Measurements from ENCODE around the gene OSGIN1. TPM values are rescaled to one million over a fixed set of nuclear protein-coding genes. Genes with fewer than 3 reads are reported as not detected.

OSGIN1 gene
- total RNA-seq, 1 experiment from 2014 or later, result 6.4 TPM

DNA sequence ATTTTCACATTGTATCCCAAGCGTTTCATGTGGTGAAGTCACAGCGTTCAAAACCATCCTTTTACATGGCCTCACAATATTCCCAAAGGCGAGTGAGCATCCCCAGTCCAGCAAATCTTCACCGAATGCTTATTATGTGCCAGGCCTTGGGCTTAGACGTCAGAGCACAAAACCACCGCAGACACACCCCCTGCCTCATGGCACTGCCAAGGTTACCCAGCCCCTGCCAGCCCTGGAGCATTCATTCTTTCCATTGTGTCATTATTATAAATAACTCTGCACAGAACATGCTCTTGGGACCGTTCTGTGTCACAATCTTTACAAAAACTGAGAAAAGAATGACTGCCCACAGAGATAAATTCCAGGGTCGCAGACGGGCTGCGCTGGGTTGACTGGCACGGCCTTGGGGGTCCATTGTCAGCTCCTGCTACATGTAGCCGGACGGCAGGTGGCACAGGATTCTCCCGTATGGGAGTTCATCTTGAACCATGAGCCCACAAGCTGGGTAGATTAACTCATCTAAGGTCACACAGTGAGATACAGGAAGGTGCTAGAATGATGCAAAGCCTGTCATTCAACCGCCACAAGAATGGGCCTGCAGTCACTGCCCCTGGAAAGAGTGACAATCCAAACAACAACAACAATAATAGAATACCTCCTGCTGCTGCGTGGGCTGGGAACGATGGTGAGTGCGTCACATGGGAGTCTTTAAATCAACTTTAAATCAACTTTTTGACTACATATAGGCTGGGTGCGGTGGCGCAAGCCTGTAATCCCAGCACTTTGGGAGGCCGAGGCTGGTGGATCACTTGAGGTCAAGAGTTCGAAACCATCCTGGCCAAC is 10.5 kb downstream of the OSGIN1 start:
- no peak overlapping the region for H3K4me3 ChIP-seq
- no peak for DNase-seq (ENCODE audit: low read depth in 1 of 2, low spot score in 2 of 2)
- no peaks in the 10 kb centered on the region for H3K4me1 ChIP-seq (replicated peaks)
- H3K36me3 ChIP-seq, result peaks cover 53% of the 10 kb centered on the region
- H3K27ac ChIP-seq, result no peak overlapping the region
- no peaks in the 10 kb centered on the region for H3K27me3 ChIP-seq (replicated peaks)
- H3K9me3 ChIP-seq (replicated peaks), result no peaks in the 10 kb centered on the region

DNA sequence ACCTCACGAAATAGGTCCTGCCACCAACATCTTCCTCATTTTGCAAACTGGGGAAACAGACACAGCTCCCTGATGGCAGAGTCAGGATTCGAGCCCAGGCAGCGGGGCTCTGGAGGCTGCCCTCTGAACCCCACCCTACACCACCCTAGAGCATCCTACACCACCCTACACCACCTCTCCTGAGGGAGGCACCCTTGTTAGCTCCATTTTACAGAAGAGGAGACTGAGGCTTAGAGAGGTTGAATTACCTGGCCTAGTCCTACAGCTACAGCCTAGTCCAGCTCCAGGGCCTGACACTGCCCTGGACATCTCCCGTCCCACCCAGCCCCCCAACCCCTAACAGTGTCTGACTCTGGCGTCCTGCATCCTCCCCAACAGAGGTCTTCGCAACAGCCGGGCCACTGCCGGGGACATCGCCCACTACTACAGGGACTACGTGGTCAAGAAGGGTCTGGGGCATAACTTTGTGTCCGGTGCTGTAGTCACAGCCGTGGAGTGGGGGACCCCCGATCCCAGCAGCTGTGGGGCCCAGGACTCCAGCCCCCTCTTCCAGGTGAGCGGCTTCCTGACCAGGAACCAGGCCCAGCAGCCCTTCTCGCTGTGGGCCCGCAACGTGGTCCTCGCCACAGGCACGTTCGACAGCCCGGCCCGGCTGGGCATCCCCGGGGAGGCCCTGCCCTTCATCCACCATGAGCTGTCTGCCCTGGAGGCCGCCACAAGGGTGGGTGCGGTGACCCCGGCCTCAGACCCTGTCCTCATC is 11.8 kb downstream of the OSGIN1 start:
- Histone ChIP-seq H3K4me1 (replicated peaks) (peaks cover 2% of the 10 kb centered on the region; the same call in 1 of the 2 replicates), H3K4me3 (no peak overlapping the region), H3K27me3 (replicated peaks) (peaks cover 9% of the 10 kb centered on the region), H3K9me3 (replicated peaks) (no peaks in the 10 kb centered on the region), H3K27ac (no peak overlapping the region), H3K36me3 (peaks cover 40% of the 10 kb centered on the region)
- no peak for DNase-seq (ENCODE audit: low read depth in 1 of 2, low spot score in 2 of 2)

DNA sequence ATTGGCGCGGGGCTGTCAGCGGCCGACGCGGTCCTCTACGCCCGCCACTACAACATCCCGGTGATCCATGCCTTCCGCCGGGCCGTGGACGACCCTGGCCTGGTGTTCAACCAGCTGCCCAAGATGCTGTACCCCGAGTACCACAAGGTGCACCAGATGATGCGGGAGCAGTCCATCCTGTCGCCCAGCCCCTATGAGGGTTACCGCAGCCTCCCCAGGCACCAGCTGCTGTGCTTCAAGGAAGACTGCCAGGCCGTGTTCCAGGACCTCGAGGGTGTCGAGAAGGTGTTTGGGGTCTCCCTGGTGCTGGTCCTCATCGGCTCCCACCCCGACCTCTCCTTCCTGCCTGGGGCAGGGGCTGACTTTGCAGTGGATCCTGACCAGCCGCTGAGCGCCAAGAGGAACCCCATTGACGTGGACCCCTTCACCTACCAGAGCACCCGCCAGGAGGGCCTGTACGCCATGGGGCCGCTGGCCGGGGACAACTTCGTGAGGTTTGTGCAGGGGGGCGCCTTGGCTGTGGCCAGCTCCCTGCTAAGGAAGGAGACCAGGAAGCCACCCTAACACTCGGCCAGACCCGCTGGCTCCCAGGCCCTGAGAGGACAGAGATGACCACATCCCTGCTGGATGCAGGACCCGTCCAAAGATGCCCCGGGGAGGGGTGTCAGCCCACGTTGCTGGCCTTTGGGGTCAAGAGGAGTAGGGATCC is 12.6 kb downstream of the OSGIN1 start:
- Histone ChIP-seq H3K9me3 (replicated peaks) (no peaks in the 10 kb centered on the region), H3K4me1 (replicated peaks) (peaks cover 2% of the 10 kb centered on the region; the same call in 1 of the 2 replicates), H3K27me3 (replicated peaks) (peaks cover 13% of the 10 kb centered on the region), H3K27ac (no peak overlapping the region), H3K36me3 (peaks cover 32% of the 10 kb centered on the region), H3K4me3 (no peak overlapping the region)
- DNase-seq (ENCODE audit: low read depth in 1 of 2, low spot score in 2 of 2), result no peak

DNA sequence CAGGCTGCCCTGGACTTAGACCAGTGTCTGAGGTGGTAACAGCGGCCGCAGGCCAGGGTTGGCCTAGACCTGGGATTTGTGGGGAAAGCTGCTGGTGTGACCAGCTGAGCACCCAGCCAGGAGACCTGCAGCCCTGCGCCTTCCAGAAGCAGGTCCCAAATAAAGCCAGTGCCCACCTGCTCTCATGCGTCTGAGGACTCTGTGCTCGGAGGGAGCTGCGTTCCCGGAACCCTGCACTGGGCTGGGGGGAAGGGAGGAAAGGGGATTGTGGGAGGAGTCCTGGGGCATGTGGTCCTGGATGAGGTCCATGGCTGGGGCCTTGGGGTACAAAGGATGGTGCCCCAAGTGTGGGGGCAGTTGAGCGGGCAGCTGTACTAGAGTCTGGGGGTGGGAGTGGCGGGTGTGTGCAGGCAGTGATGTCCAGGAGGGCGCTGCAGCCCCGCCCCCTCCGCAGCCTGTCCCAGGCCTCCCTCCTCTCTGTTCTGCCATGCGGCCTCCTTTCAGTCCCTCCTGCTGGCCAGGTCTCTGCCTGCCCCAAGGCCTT is 13.2 kb downstream of the OSGIN1 start:
- Histone ChIP-seq H3K27me3 (replicated peaks) (peaks cover 13% of the 10 kb centered on the region), H3K27ac (no peak overlapping the region), H3K36me3 (peaks cover 26% of the 10 kb centered on the region), H3K4me1 (replicated peaks) (peaks cover 2% of the 10 kb centered on the region; the same call in 1 of the 2 replicates), H3K9me3 (replicated peaks) (no peaks in the 10 kb centered on the region), H3K4me3 (no peak overlapping the region)
- no peak for DNase-seq (ENCODE audit: low read depth in 1 of 2, low spot score in 2 of 2)

DNA sequence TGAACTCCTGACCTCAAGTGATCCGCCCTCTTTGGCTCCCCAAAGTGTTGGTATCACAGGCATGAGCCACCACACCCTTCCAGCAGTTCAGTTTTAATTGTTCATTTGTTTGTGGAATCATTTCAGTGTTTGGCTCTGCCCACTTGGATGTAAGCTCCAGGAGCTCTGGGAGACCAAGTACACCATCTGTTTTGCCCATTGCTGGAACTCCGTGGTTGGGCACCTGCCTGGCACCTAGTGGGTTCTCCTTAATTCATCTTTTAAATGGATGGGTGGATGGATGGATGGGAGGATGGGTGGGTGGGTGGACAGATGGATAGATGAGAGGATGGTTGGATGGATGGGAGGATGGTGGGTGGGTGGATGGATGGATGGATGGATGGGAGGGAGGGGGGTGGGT is 14.1 kb downstream of the OSGIN1 start:
- Histone ChIP-seq H3K36me3 (peaks cover 21% of the 10 kb centered on the region), H3K9me3 (replicated peaks) (no peaks in the 10 kb centered on the region), H3K27me3 (replicated peaks) (peaks cover 13% of the 10 kb centered on the region), H3K4me3 (no peak overlapping the region), H3K4me1 (replicated peaks) (peaks cover 2% of the 10 kb centered on the region; the same call in 1 of the 2 replicates), H3K27ac (no peak overlapping the region)
- DNase-seq (ENCODE audit: low read depth in 1 of 2, low spot score in 2 of 2), result no peak

DNA sequence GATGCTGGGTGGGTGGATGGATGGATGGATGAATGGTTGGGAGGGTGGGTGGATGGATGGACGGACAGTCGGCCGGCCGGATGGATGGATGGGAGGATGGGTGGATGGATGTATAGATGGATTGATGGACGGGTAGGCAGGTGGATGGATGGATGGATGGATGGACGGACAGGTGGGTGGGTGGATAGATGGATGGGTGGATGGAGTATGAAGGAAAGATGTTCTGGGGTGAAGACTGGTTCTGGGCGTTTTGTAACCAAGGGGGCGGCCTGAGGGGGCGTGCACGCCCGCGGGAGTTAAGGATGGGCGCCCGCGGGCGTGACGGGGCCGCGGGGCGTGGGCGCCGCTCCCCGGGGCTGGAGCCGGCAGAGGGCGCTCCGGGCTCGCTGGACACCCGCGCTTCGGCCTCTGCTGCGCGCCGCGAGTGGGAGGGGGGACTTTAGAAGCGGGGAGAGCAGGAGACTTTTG is 14.8 kb downstream of the OSGIN1 start, which contains the start of gene NECAB2:
Gene NECAB2 (plus strand): TSS at position 407 of the 468 bp plus-strand sequence. CDS start 405 bp downstream, outside the sequence.
- Histone ChIP-seq H3K36me3 (peaks cover 15% of the 10 kb centered on the region), H3K27me3 (replicated peaks) (peaks cover 13% of the 10 kb centered on the region), H3K27ac (no peak within 1 kb of the TSS), H3K4me3 (no peak within 1 kb of the TSS), H3K9me3 (replicated peaks) (no peaks in the 10 kb centered on the region), H3K4me1 (replicated peaks) (peaks cover 2% of the 10 kb centered on the region; the same call in 1 of the 2 replicates)
- no peak for DNase-seq (ENCODE audit: low read depth in 1 of 2, low spot score in 2 of 2)

DNA sequence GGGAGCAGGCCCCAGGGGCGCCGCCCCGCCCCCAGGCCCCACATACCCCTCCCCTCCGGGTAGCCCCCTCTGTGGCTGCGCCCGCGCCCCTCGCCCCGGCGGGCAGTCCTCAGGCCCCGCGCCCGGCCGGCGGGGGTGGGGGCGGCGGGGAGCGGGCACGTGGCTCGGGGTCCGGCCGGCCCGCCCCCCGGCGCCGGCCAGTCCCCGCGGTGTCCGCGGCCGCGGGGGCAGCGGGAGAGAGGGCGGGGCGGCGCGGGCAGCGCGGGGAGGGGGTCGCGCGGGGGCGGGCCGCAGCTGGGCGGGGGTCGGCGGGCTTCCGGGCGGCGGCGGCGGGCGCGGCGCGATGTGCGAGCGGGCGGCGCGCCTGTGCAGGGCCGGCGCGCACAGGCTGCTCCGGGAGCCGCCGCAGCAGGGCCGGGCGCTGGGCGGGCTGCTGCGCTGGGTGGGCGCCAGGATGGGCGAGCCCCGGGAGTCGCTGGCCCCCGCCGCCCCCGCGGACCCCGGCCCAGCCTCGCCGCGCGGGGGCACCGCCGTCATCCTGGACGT is 15.3 kb downstream of the OSGIN1 start:
- peaks cover 12% of the 10 kb centered on the region for H3K36me3 ChIP-seq
- no peaks in the 10 kb centered on the region for H3K9me3 ChIP-seq (replicated peaks)
- H3K4me3 ChIP-seq, result no peak overlapping the region
- H3K27ac ChIP-seq, result no peak overlapping the region
- peaks cover 13% of the 10 kb centered on the region for H3K27me3 ChIP-seq (replicated peaks)
- H3K4me1 ChIP-seq (replicated peaks), result peaks cover 2% of the 10 kb centered on the region; the same call in 1 of the 2 replicates
- no peak for DNase-seq (ENCODE audit: low read depth in 1 of 2, low spot score in 2 of 2)

DNA sequence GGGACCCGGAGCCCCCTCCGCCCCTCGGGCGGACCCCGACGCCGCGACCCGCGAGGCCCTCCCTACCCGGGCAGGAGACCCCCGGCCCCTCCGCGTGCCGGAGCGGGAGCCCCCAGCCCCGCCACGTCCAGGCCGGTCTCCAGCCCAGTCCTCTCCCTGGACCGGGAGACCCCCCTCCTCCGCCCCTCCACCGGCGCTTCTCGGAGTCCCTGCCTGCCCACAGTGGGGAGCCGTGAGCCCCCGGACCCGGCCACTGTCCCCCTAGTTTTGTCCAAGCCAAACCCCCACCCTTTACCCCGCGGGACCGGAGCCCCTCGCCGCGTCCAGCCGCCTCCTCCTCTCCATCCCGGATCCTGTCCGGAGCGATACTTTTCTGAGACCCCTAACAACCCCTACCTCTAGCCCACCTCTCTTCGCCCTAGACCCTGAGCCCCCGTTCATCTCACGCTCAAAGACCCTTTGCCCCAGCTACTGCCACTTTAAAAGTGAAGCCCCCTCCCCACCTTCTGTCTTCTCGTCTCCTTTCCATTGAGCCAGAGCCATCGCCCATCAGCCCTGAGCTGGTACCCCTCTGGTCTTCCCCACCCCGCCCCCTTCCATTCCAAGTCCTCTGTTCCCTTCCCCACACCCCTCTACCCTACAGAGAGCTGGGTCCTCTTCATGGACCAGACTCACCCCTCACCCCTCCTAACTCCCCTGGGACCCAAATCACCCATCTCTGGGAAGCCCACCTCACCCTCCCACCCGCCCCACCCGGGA is 16.0 kb downstream of the OSGIN1 start:
- H3K36me3 ChIP-seq, result peaks cover 7% of the 10 kb centered on the region; the same call in 1 of the 2 replicates
- H3K27me3 ChIP-seq (replicated peaks), result peaks cover 15% of the 10 kb centered on the region
- DNase-seq (ENCODE audit: low read depth in 1 of 2, low spot score in 2 of 2), result no peak
- no peaks in the 10 kb centered on the region for H3K9me3 ChIP-seq (replicated peaks)
- no peak overlapping the region for H3K27ac ChIP-seq
- peaks cover 2% of the 10 kb centered on the region; the same call in 1 of the 2 replicates for H3K4me1 ChIP-seq (replicated peaks)
- no peak overlapping the region for H3K4me3 ChIP-seq

DNA sequence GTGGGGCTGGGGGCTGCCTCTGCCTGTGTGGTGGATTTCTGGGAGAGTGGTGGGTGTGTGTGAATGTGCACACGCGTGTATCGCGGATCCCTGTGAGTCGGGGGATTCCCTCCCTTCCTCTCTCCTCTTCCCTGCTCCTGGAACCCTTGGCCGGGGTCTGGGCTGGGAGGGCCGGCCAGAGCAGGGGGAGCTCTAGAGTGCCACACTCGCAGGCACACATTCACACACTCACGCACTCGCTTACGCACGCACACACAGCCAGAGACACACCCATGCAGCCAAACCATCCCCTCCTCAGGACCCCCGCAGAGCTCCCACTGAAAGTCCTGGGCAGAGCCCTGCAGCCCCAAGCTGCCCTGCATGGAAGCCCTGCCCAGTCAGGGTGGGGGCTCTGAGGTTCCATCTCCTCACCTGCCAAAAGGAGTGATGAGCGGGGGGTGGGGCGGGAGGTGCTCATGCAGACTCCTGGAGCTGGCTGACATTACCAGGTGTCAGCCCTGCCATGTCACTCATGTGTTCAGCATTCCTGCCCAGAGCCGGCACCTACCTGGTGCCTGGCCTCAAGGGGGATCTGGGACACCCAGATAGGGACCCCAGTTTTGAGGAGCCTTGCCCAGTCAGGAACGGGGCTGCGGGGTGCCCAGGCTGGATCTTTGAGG is 16.9 kb downstream of the OSGIN1 start:
- Histone ChIP-seq H3K9me3 (replicated peaks) (no peaks in the 10 kb centered on the region), H3K4me1 (replicated peaks) (peaks cover 2% of the 10 kb centered on the region; the same call in 1 of the 2 replicates)
- DNase-seq (ENCODE audit: low read depth in 1 of 2, low spot score in 2 of 2), result no peak

DNA sequence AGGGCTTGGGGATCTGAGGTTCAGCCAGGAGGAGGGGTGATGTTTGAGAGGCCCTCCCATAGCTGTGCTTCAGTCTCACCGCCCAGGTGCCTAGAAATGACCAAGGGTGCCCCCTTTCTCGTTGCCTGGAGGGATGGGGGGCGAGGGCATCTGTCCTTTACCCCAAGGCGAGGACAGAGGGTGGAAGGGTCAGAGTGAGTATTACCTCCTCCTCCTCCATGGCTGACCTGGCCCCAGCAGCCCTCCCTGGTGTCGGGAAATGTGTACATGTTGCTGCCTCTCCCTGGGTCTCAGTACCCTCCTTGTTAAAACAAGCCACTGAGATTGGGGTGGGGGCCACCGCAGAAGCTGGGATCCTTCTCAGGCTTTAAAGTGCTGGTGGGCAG is 17.4 kb downstream of the OSGIN1 start:
- Histone ChIP-seq H3K4me1 (replicated peaks) (peaks cover 2% of the 10 kb centered on the region; the same call in 1 of the 2 replicates), H3K27me3 (replicated peaks) (peaks cover 15% of the 10 kb centered on the region), H3K9me3 (replicated peaks) (no peaks in the 10 kb centered on the region), H3K36me3 (peaks cover 3% of the 10 kb centered on the region; the same call in 1 of the 2 replicates), H3K27ac (no peak overlapping the region), H3K4me3 (no peak overlapping the region)
- no peak for DNase-seq (ENCODE audit: low read depth in 1 of 2, low spot score in 2 of 2)

More for the DNA sequence above, 16.9 kb downstream of the OSGIN1 start:
- no peak overlapping the region for H3K4me3 ChIP-seq
- H3K27me3 ChIP-seq (replicated peaks), result peaks cover 15% of the 10 kb centered on the region
- no peak overlapping the region for H3K27ac ChIP-seq
- H3K36me3 ChIP-seq, result peaks cover 4% of the 10 kb centered on the region; the same call in 1 of the 2 replicates

DNA sequence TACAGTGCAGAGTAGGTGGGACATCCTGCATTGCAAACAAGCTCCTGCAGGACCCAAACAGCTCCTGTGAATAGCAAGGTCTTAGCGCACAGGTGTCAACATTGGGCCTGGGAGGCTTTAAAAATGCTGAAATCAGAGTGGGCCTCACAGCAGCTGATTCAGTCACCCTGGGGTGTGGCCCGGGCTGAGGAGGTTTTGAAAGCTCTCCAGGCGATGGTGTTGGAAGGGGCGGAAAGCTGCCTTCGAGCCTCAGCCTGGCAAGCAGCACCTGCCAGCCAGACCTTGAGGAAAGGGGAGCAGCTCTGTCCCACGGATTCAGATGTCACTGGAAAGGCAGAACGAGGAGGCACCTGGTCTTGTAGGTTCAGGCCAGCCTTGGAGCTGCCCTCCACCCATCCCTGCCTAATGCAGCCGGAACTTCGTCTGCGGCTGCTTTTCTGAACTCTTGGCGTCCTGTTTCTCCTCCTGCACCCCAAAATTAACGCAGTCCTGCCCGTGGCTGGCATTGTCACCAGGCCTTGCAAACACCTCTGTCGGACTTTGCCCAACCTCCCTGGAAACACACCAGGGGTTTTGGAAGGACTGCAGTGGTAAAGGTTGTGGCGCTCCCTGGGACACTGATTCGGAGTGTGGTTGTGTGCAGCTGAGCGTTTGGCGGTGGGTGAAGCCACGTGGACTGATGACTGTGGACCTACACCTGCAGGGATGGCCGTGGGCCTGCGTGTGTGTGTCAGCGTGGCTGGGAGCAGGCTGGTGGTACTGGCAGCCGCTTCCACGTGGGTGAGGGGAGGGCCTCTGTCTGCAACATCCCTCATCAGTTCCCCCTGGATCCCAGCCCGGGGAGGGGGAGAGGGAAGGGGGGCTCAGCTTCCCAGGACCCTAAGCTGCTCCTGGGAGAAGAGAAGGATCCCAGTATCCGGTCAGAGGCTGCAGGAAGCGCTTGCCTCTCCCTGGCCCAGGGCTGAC is 18.4 kb downstream of the OSGIN1 start:
- no peaks in the 10 kb centered on the region for H3K36me3 ChIP-seq
- H3K9me3 ChIP-seq (replicated peaks), result no peaks in the 10 kb centered on the region
- no peak overlapping the region for H3K27ac ChIP-seq
- H3K4me3 ChIP-seq, result no peak overlapping the region
- peaks cover 15% of the 10 kb centered on the region for H3K27me3 ChIP-seq (replicated peaks)
- DNase-seq (ENCODE audit: low read depth in 1 of 2, low spot score in 2 of 2), result no peak
- H3K4me1 ChIP-seq (replicated peaks), result peaks cover 2% of the 10 kb centered on the region; the same call in 1 of the 2 replicates

Data from SJSA1 (cell line).